SU-DHL-6 (cell line): ENCODE results near the gene SMTNL1.

ENCODE experiments used
- CTCF ChIP-seq: fragments of 200-600 bp; sonication (generic); IDR thresholded peaks from one replicate; pipeline ENCODE4 v1.5.1; 2017; ENCODE audit warnings: antibody characterized with exemption, mild to moderate bottlenecking, low read length, moderate library complexity; ENCODE audit not compliant: insufficient read depth, poor library complexity, severe bottlenecking
- EZH2phosphoT487 ChIP-seq: fragments of 200-600 bp; sonication (generic), shearing (Covaris generic); conservative IDR thresholded peaks from 2 replicates; pipeline ENCODE4 v1.6.1; 2018; ENCODE audit warnings: mild to moderate bottlenecking, antibody characterized with exemption, low read length, moderate library complexity, mixed read lengths

GRCh38 chr11:57516061-57516443, 21.3 kb upstream of the SMTNL1 start:
- TF ChIP-seq CTCF (no peak), EZH2phosphoT487 (no peak)
